IMR-90 (cell line): ENCODE results near the gene ANKRD44. TPM values are rescaled to one million over a fixed set of nuclear protein-coding genes. Genes with fewer than 3 reads are reported as not detected.

Experiments
- ATAC-seq: fragments of 200-7000 bp; cut with Tn5 transposase; 2 replicates; pipeline ENCODE4 v1.9.1; 2020; ENCODE audit warnings: low read depth, mild to moderate bottlenecking, moderate library complexity
- BruUV-seq: library from RNA; stranded (reverse); fragments of 400-500 nt; replicated peaks from 2 replicates; lab custom pipeline; 2021; lab: Mats Ljungman, UMichigan
- CTCF ChIA-PET: fragments of 300-600 bp; formaldehyde crosslinking; extraction: SDS; loops from one replicate; lab custom pipeline; 2021; ENCODE audit warnings: antibody characterized with exemption; lab: Yijun Ruan, JAX
- POLR2A ChIA-PET: fragments of 300-600 bp; sonication (Branson Sonifier 250); formaldehyde crosslinking; loops from one replicate; lab custom pipeline; 2022; ENCODE audit warnings: antibody characterized with exemption; ENCODE audit not compliant: unreplicated experiment; lab: Charles Lee
- DNase-seq: peaks from one replicate; pipeline ENCODE4 v3.0.0; 2013
- H2AFZ ChIP-seq: replicated peaks from 2 replicates; pipeline ENCODE3; 2013; ENCODE audit warnings: low read length, mild to moderate bottlenecking; ENCODE audit not compliant: poor library complexity
- H2AK5ac ChIP-seq: 2 replicates; pipeline ENCODE4 v1.6.1; 2013; ENCODE audit warnings: low read depth, low read length, inconsistent platforms
- H2AK9ac ChIP-seq: replicated peaks from 2 replicates; pipeline ENCODE3; 2013; ENCODE audit warnings: mild to moderate bottlenecking, low read depth, low read length, moderate library complexity; ENCODE audit not compliant: poor library complexity
- H2BK120ac ChIP-seq: 2 replicates; pipeline ENCODE4 v1.6.1; 2013; ENCODE audit warnings: low read depth, low read length, inconsistent platforms
- H2BK15ac ChIP-seq: 3 replicates; pipeline ENCODE4 v1.6.1; 2013; ENCODE audit warnings: low read depth, low read length, inconsistent platforms
- H2BK20ac ChIP-seq: 2 replicates; pipeline ENCODE4 v1.6.1; 2013; ENCODE audit warnings: low read depth, mild to moderate bottlenecking, inconsistent platforms, low read length, moderate library complexity
- H2BK5ac ChIP-seq: 2 replicates; pipeline ENCODE4 v1.6.1; 2013; ENCODE audit warnings: mild to moderate bottlenecking, low read depth, low read length, inconsistent platforms; ENCODE audit not compliant: poor library complexity, severe bottlenecking
- H3K14ac ChIP-seq: replicated peaks from 2 replicates; pipeline ENCODE4 v1.6.1; 2013; ENCODE audit warnings: low read depth, low read length, inconsistent platforms
- H3K18ac ChIP-seq: 2 replicates; pipeline ENCODE4 v1.6.1; 2013; ENCODE audit warnings: low read depth, low read length, control low read depth
- H3K23ac ChIP-seq: 2 replicates; pipeline ENCODE4 v1.6.1; 2013; ENCODE audit warnings: low read depth, low read length, inconsistent platforms
- H3K27ac ChIP-seq: 2 replicates; pipeline ENCODE4 v1.5.1; 2013; ENCODE audit warnings: mild to moderate bottlenecking, control low read depth, low read length; ENCODE audit not compliant: insufficient read depth
- H3K27me3 ChIP-seq: 2 replicates; pipeline ENCODE4 v1.6.1; 2013; ENCODE audit warnings: low read length; ENCODE audit not compliant: control insufficient read depth, insufficient read depth
- H3K36me3 ChIP-seq: 2 replicates; pipeline ENCODE4 v1.6.1; 2013; ENCODE audit warnings: low read length, mixed read lengths; ENCODE audit not compliant: control insufficient read depth, insufficient read depth
- H3K4ac ChIP-seq: 2 replicates; pipeline ENCODE4 v1.6.1; 2013; ENCODE audit warnings: low read depth, low read length, inconsistent platforms
- H3K4me1 ChIP-seq: 2 replicates; pipeline ENCODE4 v1.6.1; 2013; ENCODE audit warnings: low read length, mixed read lengths; ENCODE audit not compliant: control insufficient read depth, insufficient read depth
- H3K4me2 ChIP-seq: 2 replicates; pipeline ENCODE4 v1.6.1; 2013; ENCODE audit warnings: low read depth, mild to moderate bottlenecking, control low read depth, low read length, moderate library complexity
- H3K4me3 ChIP-seq: 2 replicates; pipeline ENCODE4 v1.5.1; 2013; ENCODE audit warnings: low read depth, mild to moderate bottlenecking, control low read depth, low read length, moderate library complexity; ENCODE audit not compliant: insufficient read depth
- H3K56ac ChIP-seq: 2 replicates; pipeline ENCODE4 v1.6.1; 2013; ENCODE audit warnings: low read length, inconsistent platforms; ENCODE audit not compliant: insufficient read depth; ENCODE audit errors: extremely low read depth
- H3K79me1 ChIP-seq, 2 experiments: 2 replicates each; pipeline ENCODE4 v1.6.1; 2013; ENCODE audit warnings: low read length in 2 of 2, inconsistent platforms in 1 of 2, low read depth in 1 of 2
- H3K9ac ChIP-seq: 2 replicates; pipeline ENCODE4 v1.6.1; 2013; ENCODE audit warnings: low read depth, low read length, control low read depth
- H3K9me1 ChIP-seq: 2 replicates; pipeline ENCODE4 v1.6.1; 2013; ENCODE audit warnings: low read length, inconsistent platforms; ENCODE audit not compliant: insufficient read depth
- H3K9me3 ChIP-seq: 2 replicates; pipeline ENCODE4 v1.6.1; 2013; ENCODE audit warnings: low read length; ENCODE audit not compliant: control insufficient read depth, insufficient read depth
- H4K20me1 ChIP-seq: 2 replicates; pipeline ENCODE4 v1.6.1; 2013; ENCODE audit warnings: low read length, inconsistent platforms; ENCODE audit not compliant: insufficient read depth
- H4K5ac ChIP-seq: 2 replicates; pipeline ENCODE4 v1.6.1; 2013; ENCODE audit warnings: mild to moderate bottlenecking, low read depth, low read length, control low read depth
- H4K8ac ChIP-seq, 2 experiments: 2 replicates each; pipeline ENCODE4 v1.6.1; 2013; ENCODE audit warnings: low read depth in 2 of 2, low read length in 2 of 2, control low read depth in 1 of 2, inconsistent platforms in 1 of 2
- H4K91ac ChIP-seq: 2 replicates; pipeline ENCODE4 v1.6.1; 2013; ENCODE audit warnings: low read depth, low read length, inconsistent platforms; ENCODE audit not compliant: insufficient read depth
- BHLHE40 ChIP-seq: fragments of 150-350 bp; IDR thresholded peaks from 2 replicates; pipeline ENCODE4 v1.6.1; 2016; ENCODE audit warnings: mild to moderate bottlenecking, low read depth, low read length
- CEBPB ChIP-seq: IDR thresholded peaks from 2 replicates; pipeline ENCODE4 v1.6.1; 2012; ENCODE audit warnings: low read depth, low read length, improper control_type of control experiment
- CHD1 ChIP-seq: IDR thresholded peaks from 2 replicates; pipeline ENCODE4 v1.6.1; 2012; ENCODE audit warnings: low read depth, low read length, improper control_type of control experiment
- FOS ChIP-seq: fragments of 150-350 bp; IDR thresholded peaks from 2 replicates; pipeline ENCODE4 v1.6.1; 2016; ENCODE audit warnings: low read depth, low read length
- MAZ ChIP-seq: IDR thresholded peaks from 2 replicates; pipeline ENCODE4 v1.6.1; 2012; ENCODE audit warnings: low read depth, mild to moderate bottlenecking, low read length, improper control_type of control experiment, moderate library complexity, borderline replicate concordance
- MXI1 ChIP-seq: IDR thresholded peaks from 2 replicates; pipeline ENCODE4 v1.6.1; 2012; ENCODE audit warnings: low read depth, mild to moderate bottlenecking, low read length, moderate library complexity, borderline replicate concordance
- NFE2L2 ChIP-seq: fragments of 150-350 bp; IDR thresholded peaks from 2 replicates; pipeline ENCODE4 v1.6.1; 2016; ENCODE audit warnings: low read depth, mild to moderate bottlenecking, low read length
- RAD21 ChIP-seq: IDR thresholded peaks from 2 replicates; pipeline ENCODE4 v1.6.1; 2012; ENCODE audit warnings: low read length, improper control_type of control experiment
- RFX5 ChIP-seq: IDR thresholded peaks from 2 replicates; pipeline ENCODE4 v1.8.0; 2012; ENCODE audit warnings: low read depth, mild to moderate bottlenecking, low read length, moderate library complexity
- SMC3 ChIP-seq: fragments of 150-350 bp; IDR thresholded peaks from 2 replicates; pipeline ENCODE4 v1.6.1; 2016; ENCODE audit warnings: low read depth, mild to moderate bottlenecking, antibody characterized with exemption, low read length, moderate library complexity
- WGBS, 2 experiments: methylation state at CpG; one replicate each; pipeline versions ENCODE4 v1.1.5 to v1.1.7; 2013; ENCODE audit warnings: missing lambda C conversion rate in 2 of 2; ENCODE audit not compliant: insufficient read length in 1 of 2; ENCODE audit errors: extremely low coverage in 2 of 2; 5-methylcytosine and 5-hydroxymethylcytosine counted together
- dilution Hi-C: fragments of 300-500 bp; cut with HindIII; formaldehyde crosslinking; loops from one replicate; pipeline ENCODE4 v1.14.3; 2018; ENCODE audit warnings: low sequenced_read_pairs; ENCODE audit not compliant: unreplicated experiment
- in situ Hi-C: fragments of 300-500 bp; cut with MboI; formaldehyde crosslinking; loops from 3 replicates; pipeline ENCODE4 v1.14.3; 2019; ENCODE audit warnings: low sequenced_read_pairs, inconsistent platforms, mixed read lengths
- intact Hi-C: fragments of 100-400 bp; cut with micrococcal nuclease; formaldehyde crosslinking; loops from 2 replicates; pipeline ENCODE4 v1.10.0; 2022
- polyA plus RNA-seq, 3 experiments: library from polyadenylated mRNA; depleted of rRNA; stranded (reverse); fragments of >200 nt; gene quantifications; 2 replicates each; pipeline ENCODE4 v1.2.3, GENCODE V29; 2012; ENCODE audit warnings: low replicate concordance in 1 of 3
- total RNA-seq: library from RNA; depleted of rRNA; stranded (reverse); fragments of >200 nt; gene quantifications from 2 replicates; pipeline ENCODE4 v1.2.3, GENCODE V29; 2012
- TF ChIP-seq, protein P1 (sequence below): conservative IDR thresholded peaks from 2 replicates; pipeline ENCODE4 v1.5.1; 2012; ENCODE audit warnings: mild to moderate bottlenecking, low read depth, low read length, improper control_type of control experiment
- TF ChIP-seq, protein P2 (sequence below): fragments of 150-350 bp; IDR thresholded peaks from 2 replicates; pipeline ENCODE4 v1.6.1; 2016; ENCODE audit warnings: low read depth, mild to moderate bottlenecking, low read length, moderate library complexity, borderline replicate concordance
- TF ChIP-seq, protein P3 (sequence below): fragments of 150-350 bp; IDR thresholded peaks from 2 replicates; pipeline ENCODE4 v1.6.1; 2017; ENCODE audit warnings: mild to moderate bottlenecking, antibody characterized with exemption, low read length, low read depth

Gene ANKRD44
- total and polyA plus RNA-seq, 2 of the 4 experiments (the other 2 are of a cell fraction) = 5.2 to 15.6 TPM

DNA sequence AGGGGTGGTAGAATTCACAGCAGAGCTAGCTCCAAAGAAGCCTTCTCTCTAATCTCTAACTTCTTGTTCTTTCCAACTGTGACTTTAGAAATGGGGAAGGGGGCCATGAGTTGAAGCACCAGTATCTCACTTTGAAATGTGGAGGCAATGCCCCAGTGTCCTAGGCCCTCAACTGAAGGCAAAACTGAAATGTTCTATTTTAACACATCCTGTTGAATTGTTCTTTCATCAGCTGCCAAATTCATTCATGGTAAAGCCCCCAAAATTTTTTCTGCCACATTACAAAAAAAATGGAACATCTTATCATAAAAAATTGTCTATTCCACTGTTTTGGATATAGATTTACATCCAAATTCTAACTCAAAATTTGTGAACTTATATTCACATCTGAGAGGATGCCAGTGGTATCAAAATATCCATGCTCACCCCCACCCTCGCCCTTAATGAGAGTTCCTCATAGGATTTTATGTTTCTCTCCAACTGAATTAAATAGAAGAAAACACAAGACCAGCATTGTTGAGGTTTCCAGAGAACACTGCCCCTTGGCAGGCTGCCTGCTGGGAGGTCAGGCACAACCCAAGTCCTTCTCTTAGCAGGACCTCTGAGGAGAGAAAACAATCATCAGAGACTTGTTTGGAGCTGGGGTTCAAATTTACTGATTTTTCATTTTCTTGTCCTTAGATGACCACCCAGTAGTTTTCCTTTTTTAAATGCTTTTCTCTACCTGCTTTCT, 236.7 kb downstream of the ANKRD44 start:
- BruUV-seq = no TSS peak
- no peaks in the 10 kb centered on the region for H3K4me1 ChIP-seq
- H2BK20ac ChIP-seq = no peak overlapping the region
- H3K4ac ChIP-seq = no peak overlapping the region
- no peak overlapping the region for H3K27ac ChIP-seq
- no peak for TF ChIP-seq MXI1
- TF ChIP-seq, protein P1, sequence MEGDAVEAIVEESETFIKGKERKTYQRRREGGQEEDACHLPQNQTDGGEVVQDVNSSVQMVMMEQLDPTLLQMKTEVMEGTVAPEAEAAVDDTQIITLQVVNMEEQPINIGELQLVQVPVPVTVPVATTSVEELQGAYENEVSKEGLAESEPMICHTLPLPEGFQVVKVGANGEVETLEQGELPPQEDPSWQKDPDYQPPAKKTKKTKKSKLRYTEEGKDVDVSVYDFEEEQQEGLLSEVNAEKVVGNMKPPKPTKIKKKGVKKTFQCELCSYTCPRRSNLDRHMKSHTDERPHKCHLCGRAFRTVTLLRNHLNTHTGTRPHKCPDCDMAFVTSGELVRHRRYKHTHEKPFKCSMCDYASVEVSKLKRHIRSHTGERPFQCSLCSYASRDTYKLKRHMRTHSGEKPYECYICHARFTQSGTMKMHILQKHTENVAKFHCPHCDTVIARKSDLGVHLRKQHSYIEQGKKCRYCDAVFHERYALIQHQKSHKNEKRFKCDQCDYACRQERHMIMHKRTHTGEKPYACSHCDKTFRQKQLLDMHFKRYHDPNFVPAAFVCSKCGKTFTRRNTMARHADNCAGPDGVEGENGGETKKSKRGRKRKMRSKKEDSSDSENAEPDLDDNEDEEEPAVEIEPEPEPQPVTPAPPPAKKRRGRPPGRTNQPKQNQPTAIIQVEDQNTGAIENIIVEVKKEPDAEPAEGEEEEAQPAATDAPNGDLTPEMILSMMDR = no peak
- TF ChIP-seq NFE2L2 = no peak
- TF ChIP-seq MAZ = no peak
- TF ChIP-seq, protein P2, sequence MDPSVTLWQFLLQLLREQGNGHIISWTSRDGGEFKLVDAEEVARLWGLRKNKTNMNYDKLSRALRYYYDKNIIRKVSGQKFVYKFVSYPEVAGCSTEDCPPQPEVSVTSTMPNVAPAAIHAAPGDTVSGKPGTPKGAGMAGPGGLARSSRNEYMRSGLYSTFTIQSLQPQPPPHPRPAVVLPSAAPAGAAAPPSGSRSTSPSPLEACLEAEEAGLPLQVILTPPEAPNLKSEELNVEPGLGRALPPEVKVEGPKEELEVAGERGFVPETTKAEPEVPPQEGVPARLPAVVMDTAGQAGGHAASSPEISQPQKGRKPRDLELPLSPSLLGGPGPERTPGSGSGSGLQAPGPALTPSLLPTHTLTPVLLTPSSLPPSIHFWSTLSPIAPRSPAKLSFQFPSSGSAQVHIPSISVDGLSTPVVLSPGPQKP = no peak
- TF ChIP-seq, protein P3, sequence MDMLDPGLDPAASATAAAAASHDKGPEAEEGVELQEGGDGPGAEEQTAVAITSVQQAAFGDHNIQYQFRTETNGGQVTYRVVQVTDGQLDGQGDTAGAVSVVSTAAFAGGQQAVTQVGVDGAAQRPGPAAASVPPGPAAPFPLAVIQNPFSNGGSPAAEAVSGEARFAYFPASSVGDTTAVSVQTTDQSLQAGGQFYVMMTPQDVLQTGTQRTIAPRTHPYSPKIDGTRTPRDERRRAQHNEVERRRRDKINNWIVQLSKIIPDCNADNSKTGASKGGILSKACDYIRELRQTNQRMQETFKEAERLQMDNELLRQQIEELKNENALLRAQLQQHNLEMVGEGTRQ = no peak
- TF ChIP-seq SMC3 = no peak
- TF ChIP-seq CHD1 = no peak
- no peak for TF ChIP-seq BHLHE40
- TF ChIP-seq RFX5 = no peak
- no peak for TF ChIP-seq FOS
- no peak for TF ChIP-seq RAD21
- TF ChIP-seq CEBPB = no peak
- no peaks in the 10 kb centered on the region for H3K9me3 ChIP-seq
- H2AK9ac ChIP-seq = no peak overlapping the region
- no peak overlapping the region for H2AK5ac ChIP-seq
- POLR2A ChIA-PET = no interaction called here
- H3K9ac ChIP-seq = no peak overlapping the region
- intact Hi-C loops (no loop called here), in situ Hi-C loops (no loop called here), dilution Hi-C loops (no loop called here)
- H4K20me1 ChIP-seq = no peaks in the 10 kb centered on the region
- ATAC-seq = no peak
- no peaks in the 10 kb centered on the region for H3K27me3 ChIP-seq
- H3K4me2 ChIP-seq = no peak overlapping the region
- H3K36me3 ChIP-seq = no peaks in the 10 kb centered on the region
- H2BK120ac ChIP-seq = no peak overlapping the region
- no peak overlapping the region; the same call in 2 of the 3 replicates for H2BK15ac ChIP-seq
- H2BK5ac ChIP-seq = no peak overlapping the region
- no peak overlapping the region for H3K4me3 ChIP-seq
- no peak overlapping the region for H2AFZ ChIP-seq
- H4K91ac ChIP-seq = no peak overlapping the region
- H3K9me1 ChIP-seq = no peaks in the 10 kb centered on the region; the same call in 1 of the 2 replicates
- CTCF ChIA-PET = no interaction called here
- H3K23ac ChIP-seq = no peak overlapping the region
- H3K79me1 ChIP-seq = no peaks in the 10 kb centered on the region
- no peak overlapping the region for H3K18ac ChIP-seq
- H3K56ac ChIP-seq = no peak overlapping the region
- no peak overlapping the region for H3K14ac ChIP-seq
- H4K8ac ChIP-seq = no peak overlapping the region
- H4K5ac ChIP-seq = no peak overlapping the region
- DNase-seq = no peak
- WGBS, 2 experiments = no CpG with 5 or more reads among the region's 1 CpG
